GM12878 (cell line): ENCODE data around the gene PDE9A. TPM values are rescaled to one million over a fixed set of nuclear protein-coding genes. Genes with fewer than 3 reads are reported as not detected.

Source experiments
- ATAC-seq: fragments of 200-7000 bp; cut with Tn5 transposase; 3 replicates; pipeline ENCODE4 v1.9.1; 2020; ENCODE audit warnings: mild to moderate bottlenecking, moderate library complexity
- BruUV-seq: library from RNA; stranded (reverse); fragments of 400-500 nt; replicated peaks from 2 replicates; lab custom pipeline; 2021; lab: Mats Ljungman, UMichigan
- CTCF ChIA-PET: fragments of 300-600 bp; sonication (Branson Sonifier 250); formaldehyde crosslinking; extraction: SDS; loops from one replicate; lab custom pipeline; 2021; ENCODE audit warnings: inconsistent platforms; lab: Yijun Ruan, JAX
- POLR2A ChIA-PET: fragments of 350-600 bp; formaldehyde crosslinking; extraction: SDS; loops from one replicate; lab custom pipeline; 2021; ENCODE audit warnings: inconsistent platforms; lab: Charles Lee
- RAD21 ChIA-PET: fragments of 300-600 bp; sonication (Branson Sonifier 250); formaldehyde crosslinking; loops from one replicate; lab custom pipeline; 2023; ENCODE audit warnings: antibody characterized with exemption; ENCODE audit not compliant: unreplicated experiment; lab: Charles Lee
- SMC1A ChIA-PET: fragments of 300-600 bp; sonication (Branson Sonifier 250); formaldehyde crosslinking; loops from one replicate; lab custom pipeline; 2023; ENCODE audit not compliant: unreplicated experiment, uncharacterized antibody; lab: Charles Lee
- DNase-seq: peaks from one replicate; pipeline ENCODE4 v3.0.0-alpha.2; 2011; ENCODE audit warnings: low read depth, low spot score
- FAIRE-seq: peaks from 3 replicates; lab custom pipeline; 2011; peaks lifted over from hg19 to GRCh38; lab: Jason Lieb, UNC
- H2AFZ ChIP-seq: 2 replicates; pipeline ENCODE4 v1.6.0; 2011; ENCODE audit warnings: low read depth, low read length, control low read depth; ENCODE audit not compliant: control insufficient read depth
- H3K27ac ChIP-seq: 2 replicates; pipeline ENCODE4 v1.5.1; 2011; ENCODE audit warnings: control low read depth; ENCODE audit not compliant: control insufficient read depth, insufficient read depth
- H3K27me3 ChIP-seq, 2 experiments: replicated peaks in 1 of 2; 2 replicates each; pipeline versions ENCODE4 v1.6.0 to v1.6.1; 2011; ENCODE audit warnings: low read length in 1 of 2; ENCODE audit not compliant: control insufficient read depth in 2 of 2, insufficient read depth in 2 of 2
- H3K36me3 ChIP-seq, 2 experiments: 2 replicates each; pipeline ENCODE4 v1.5.1; 2011; ENCODE audit warnings: low read length in 1 of 2; ENCODE audit not compliant: control insufficient read depth in 2 of 2, insufficient read depth in 2 of 2
- H3K4me1 ChIP-seq: 2 replicates; pipeline ENCODE4 v1.6.1; 2011; ENCODE audit warnings: mild to moderate bottlenecking, low read length, moderate library complexity, mixed read lengths; ENCODE audit not compliant: control insufficient read depth, insufficient read depth
- H3K4me2 ChIP-seq: 2 replicates; pipeline ENCODE4 v1.6.0; 2011; ENCODE audit warnings: control low read depth; ENCODE audit not compliant: control insufficient read depth, insufficient read depth
- H3K4me3 ChIP-seq: fragments of 200-600 bp; sonication (generic); 2 replicates; pipeline ENCODE4 v1.5.1; 2016
- H3K79me2 ChIP-seq: 2 replicates; pipeline ENCODE4 v1.6.0; 2011; ENCODE audit warnings: low read length; ENCODE audit not compliant: control insufficient read depth, insufficient read depth
- H3K9ac ChIP-seq: 2 replicates; pipeline ENCODE4 v1.8.0; 2011; ENCODE audit warnings: low read length, control low read depth, mixed read lengths; ENCODE audit not compliant: control insufficient read depth, insufficient read depth
- H3K9me3 ChIP-seq: replicated peaks from 3 replicates; pipeline ENCODE4 v1.5.1; 2011; ENCODE audit warnings: mild to moderate bottlenecking, low read length; ENCODE audit not compliant: control insufficient read depth, insufficient read depth
- H4K20me1 ChIP-seq: 2 replicates; pipeline ENCODE4 v1.6.0; 2011; ENCODE audit not compliant: control insufficient read depth, insufficient read depth
- BCLAF1 ChIP-seq: fragments of 450-650 bp; IDR thresholded peaks from 2 replicates; pipeline ENCODE4 v1.6.1; 2017; ENCODE audit warnings: antibody characterized with exemption, mild to moderate bottlenecking, moderate library complexity
- CHD2 ChIP-seq: IDR thresholded peaks from 2 replicates; pipeline ENCODE4 v1.6.1; 2011; ENCODE audit warnings: low read depth, low read length, improper control_type of control experiment, borderline replicate concordance
- E2F8 ChIP-seq: fragments of 450-650 bp; IDR thresholded peaks from 2 replicates; pipeline ENCODE4 v1.6.1; 2018; ENCODE audit warnings: mild to moderate bottlenecking, low read depth, moderate library complexity; ENCODE audit not compliant: partially characterized antibody
- EGR1 ChIP-seq, 2 experiments: IDR thresholded peaks; 1 replicate in 1 of 2; 2 replicates in 1 of 2; pipeline ENCODE4 v1.6.1; 2011 to 2012; ENCODE audit warnings: low read depth in 2 of 2, low read length in 2 of 2, borderline replicate concordance in 1 of 2, mild to moderate bottlenecking in 1 of 2, moderate library complexity in 1 of 2
- GABPA ChIP-seq: IDR thresholded peaks from 2 replicates; pipeline ENCODE4 v1.6.1; 2014; ENCODE audit warnings: antibody characterized with exemption, low read depth, mild to moderate bottlenecking, inconsistent platforms
- HDAC6 ChIP-seq: fragments of 200-600 bp; sonication (generic); IDR thresholded peaks from one replicate; pipeline ENCODE4 v1.8.0; 2017; ENCODE audit warnings: antibody characterized with exemption; ENCODE audit not compliant: unreplicated experiment
- MTA2 ChIP-seq: fragments of 450-650 bp; IDR thresholded peaks from 2 replicates; pipeline ENCODE4 v1.6.1; 2016; ENCODE audit warnings: low read depth, mild to moderate bottlenecking, moderate library complexity
- NFXL1 ChIP-seq: fragments of 450-650 bp; IDR thresholded peaks from 2 replicates; pipeline ENCODE4 v1.6.1; 2017; ENCODE audit warnings: antibody characterized with exemption, mild to moderate bottlenecking, borderline replicate concordance
- PBX3 ChIP-seq: IDR thresholded peaks from 2 replicates; pipeline ENCODE4 v1.6.1; 2011; ENCODE audit warnings: mild to moderate bottlenecking, low read depth, low read length, moderate library complexity; ENCODE audit not compliant: insufficient replicate concordance
- SMAD1 ChIP-seq: fragments of 450-650 bp; IDR thresholded peaks from 2 replicates; pipeline ENCODE4 v1.6.1; 2018; ENCODE audit warnings: mild to moderate bottlenecking, low read depth; ENCODE audit not compliant: partially characterized antibody
- SMC3 ChIP-seq: IDR thresholded peaks from 2 replicates; pipeline ENCODE4 v1.6.1; 2011; ENCODE audit warnings: low read length, improper control_type of control experiment, borderline replicate concordance
- SUPT20H ChIP-seq: IDR thresholded peaks from 2 replicates; pipeline ENCODE4 v1.6.1; 2011; ENCODE audit warnings: low read depth, mild to moderate bottlenecking, low read length, moderate library complexity, borderline replicate concordance; ENCODE audit not compliant: control insufficient read depth
- SUZ12 ChIP-seq: fragments of 200-600 bp; sonication (generic); IDR thresholded peaks from one replicate; pipeline ENCODE4 v1.6.1; 2018; ENCODE audit warnings: antibody characterized with exemption, mild to moderate bottlenecking; ENCODE audit not compliant: unreplicated experiment
- USF2 ChIP-seq: IDR thresholded peaks from 2 replicates; pipeline ENCODE4 v1.6.1; 2011; ENCODE audit warnings: low read depth, low read length, improper control_type of control experiment, borderline replicate concordance
- ZNF622 ChIP-seq: fragments of 450-650 bp; IDR thresholded peaks from 2 replicates; pipeline ENCODE4 v1.6.1; 2017; ENCODE audit warnings: mild to moderate bottlenecking, inconsistent platforms
- WGBS: methylation state at CpG from one replicate; pipeline ENCODE4 v1.1.6; 2016; ENCODE audit warnings: low lambda C conversion rate; ENCODE audit not compliant: insufficient replicate concordance, insufficient coverage; ENCODE audit errors: missing lambda C conversion rate; 5-methylcytosine and 5-hydroxymethylcytosine counted together
- in situ Hi-C: fragments of 300-500 bp; cut with MboI; formaldehyde crosslinking; loops from 9 replicates; pipeline ENCODE4 v1.14.3; 2018; ENCODE audit warnings: mixed read lengths
- intact Hi-C: fragments of 100-400 bp; cut with micrococcal nuclease; formaldehyde crosslinking; loops from one replicate; pipeline ENCODE4 v1.14.2; 2022; ENCODE audit not compliant: unreplicated experiment
- polyA plus RNA-seq, 11 experiments: library from polyadenylated mRNA; depleted of rRNA in 4 of 11; unstranded in 6 of 11; stranded (reverse) in 5 of 11; fragments of >200 nt; fragmentation: Nextera tagmentation in 4 of 11; fragmentation: Illumina TruSeq in 1 of 11; extraction: Ambion mirVana in 4 of 11; extraction: Trizol in 1 of 11; gene quantifications; 1 replicate in 1 of 11; 2 replicates in 10 of 11; pipeline versions ENCODE4 v1.2.1 to v1.2.3, GENCODE V29; 2011 to 2016; ENCODE audit warnings: inconsistent platforms in 2 of 11, missing spikeins in 2 of 11, low read depth in 1 of 11
- total RNA-seq, 4 experiments: library from RNA; depleted of rRNA in 3 of 4; stranded (reverse); fragments of >200 nt in 3 of 4; fragmentation: Illumina TruSeq in 1 of 4; extraction: Trizol in 1 of 4; gene quantifications; 2 replicates each; pipeline versions ENCODE4 v1.2.1 to v1.2.3, GENCODE V29; 2013 to 2021

PDE9A gene
- total and polyA plus RNA-seq, 10 of the 15 experiments (the other 5 are each of a cell fraction or from before 2014, with no cell fraction given), result 0.08 to 0.45 (median 0.20) TPM; not detected in 1

- H3K4me3 ChIP-seq, result no peak overlapping the region
- 58% methylated on average over 21 of the region's 21 CpGs for WGBS
- intact Hi-C loops (no loop called here), in situ Hi-C loops (no loop called here)
- H3K27ac ChIP-seq, result no peak overlapping the region
- H4K20me1 ChIP-seq, result no peaks in the 10 kb centered on the region
- ChIA-PET CTCF (no interaction called here), POLR2A (no interaction called here), RAD21 (no interaction called here), SMC1A (no interaction called here)
- DNase-seq (no peak), ATAC-seq (no peak), FAIRE-seq (no peak)
- BruUV-seq, result no TSS peak
- no peaks in the 10 kb centered on the region for H3K9me3 ChIP-seq
- peaks cover 6% of the 10 kb centered on the region; the same call in 1 of the 2 replicates for H3K4me1 ChIP-seq
- H3K9ac ChIP-seq, result no peak overlapping the region
- H3K79me2 ChIP-seq, result no peaks in the 10 kb centered on the region
- H2AFZ ChIP-seq, result no peak overlapping the region
- no peaks in the 10 kb centered on the region for H3K36me3 ChIP-seq
- no peak overlapping the region for H3K4me2 ChIP-seq
- peaks cover 0 to 1% of the 10 kb centered on the region in 2 experiments; a peak in 3 of 4 replicates for H3K27me3 ChIP-seq
- TF ChIP-seq HDAC6 (no peak), E2F8 (no peak), PBX3 (no peak), USF2 (no peak), SMAD1 (no peak), NFXL1 (no peak), SMC3 (no peak), ZNF622 (no peak), CHD2 (no peak), SUZ12 (no peak), GABPA (no peak), MTA2 (no peak), SUPT20H (no peak), EGR1 (IDR thresholded peaks at IDR 0.05; ENCODE audit: borderline replicate concordance in 1 of 2, low read depth in 2 of 2, low read length in 2 of 2) (no peak), BCLAF1 (no peak)
Observed at GRCh38 chr21:42739061-42739931, 85.9 kb downstream of the PDE9A start.
